ENCODE data around the gene OR5AU1.

OR5AU1 gene

GRCh38 chr14:21120686-21121085 is 35.2 kb downstream of the OR5AU1 start:
- Histone ChIP-seq H3K27me3 (ENCODE audit: control insufficient read depth, insufficient read depth, low read length) (no peaks in the 10 kb centered on the region), H3K9ac (ENCODE audit: low read length) (no peak overlapping the region), H3K4me1 (ENCODE audit: control insufficient read depth, low read depth, low read length) (no peaks in the 10 kb centered on the region), H3K9me3 (ENCODE audit: control insufficient read depth, low read depth, low read length) (no peaks in the 10 kb centered on the region), H3K36me3 (ENCODE audit: control insufficient read depth, low read depth, low read length) (no peaks in the 10 kb centered on the region), H3K27ac (ENCODE audit: low read length) (no peak overlapping the region), H3K4me3 (ENCODE audit: low read length) (no peak overlapping the region)

DNA sequence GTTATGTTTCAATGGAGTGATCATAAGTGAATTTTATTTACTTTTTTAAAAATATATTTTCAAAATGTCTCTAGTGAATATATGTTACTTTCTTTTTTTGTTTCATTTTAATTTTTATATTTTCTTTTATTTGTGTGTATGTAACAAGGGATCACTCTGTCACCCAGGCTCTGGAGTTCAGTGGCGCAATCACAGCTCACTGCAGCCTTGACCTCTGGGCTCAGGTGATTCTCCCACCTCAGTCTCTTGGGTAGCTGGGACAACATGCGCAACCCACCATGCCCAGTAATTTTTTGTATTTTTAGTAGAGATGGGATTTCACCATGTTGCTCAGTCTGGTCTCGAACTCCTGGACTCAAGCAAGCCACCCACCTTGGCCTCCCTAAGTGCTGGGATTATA is 36.9 kb downstream of the OR5AU1 start:
- Histone ChIP-seq H3K36me3 (ENCODE audit: control insufficient read depth, low read depth, low read length) (no peaks in the 10 kb centered on the region), H3K9ac (ENCODE audit: low read length) (no peak overlapping the region), H3K9me3 (ENCODE audit: control insufficient read depth, low read depth, low read length) (no peaks in the 10 kb centered on the region), H3K4me1 (ENCODE audit: control insufficient read depth, low read depth, low read length) (no peaks in the 10 kb centered on the region), H3K27ac (ENCODE audit: low read length) (no peak overlapping the region), H3K27me3 (ENCODE audit: control insufficient read depth, insufficient read depth, low read length) (no peaks in the 10 kb centered on the region), H3K4me3 (ENCODE audit: low read length) (no peak overlapping the region)

GRCh38 chr14:21113369-21113768 is 42.5 kb downstream of the OR5AU1 start:
- no peak overlapping the region for H3K27ac ChIP-seq (ENCODE audit: low read length)
- no peak overlapping the region for H3K9ac ChIP-seq (ENCODE audit: low read length)
- peaks cover 3% of the 10 kb centered on the region for H3K4me1 ChIP-seq (ENCODE audit: control insufficient read depth, low read depth, low read length)
- H3K9me3 ChIP-seq (ENCODE audit: control insufficient read depth, low read depth, low read length) = no peaks in the 10 kb centered on the region
- H3K27me3 ChIP-seq (ENCODE audit: control insufficient read depth, insufficient read depth, low read length) = no peaks in the 10 kb centered on the region
- H3K36me3 ChIP-seq (ENCODE audit: control insufficient read depth, low read depth, low read length) = no peaks in the 10 kb centered on the region
- no peak overlapping the region for H3K4me3 ChIP-seq (ENCODE audit: low read length)

GRCh38 chr14:21112255-21112654 is 43.6 kb downstream of the OR5AU1 start:
- Histone ChIP-seq H3K4me3 (ENCODE audit: low read length) (no peak overlapping the region), H3K9ac (ENCODE audit: low read length) (no peak overlapping the region), H3K27ac (ENCODE audit: low read length) (no peak overlapping the region)

DNA sequence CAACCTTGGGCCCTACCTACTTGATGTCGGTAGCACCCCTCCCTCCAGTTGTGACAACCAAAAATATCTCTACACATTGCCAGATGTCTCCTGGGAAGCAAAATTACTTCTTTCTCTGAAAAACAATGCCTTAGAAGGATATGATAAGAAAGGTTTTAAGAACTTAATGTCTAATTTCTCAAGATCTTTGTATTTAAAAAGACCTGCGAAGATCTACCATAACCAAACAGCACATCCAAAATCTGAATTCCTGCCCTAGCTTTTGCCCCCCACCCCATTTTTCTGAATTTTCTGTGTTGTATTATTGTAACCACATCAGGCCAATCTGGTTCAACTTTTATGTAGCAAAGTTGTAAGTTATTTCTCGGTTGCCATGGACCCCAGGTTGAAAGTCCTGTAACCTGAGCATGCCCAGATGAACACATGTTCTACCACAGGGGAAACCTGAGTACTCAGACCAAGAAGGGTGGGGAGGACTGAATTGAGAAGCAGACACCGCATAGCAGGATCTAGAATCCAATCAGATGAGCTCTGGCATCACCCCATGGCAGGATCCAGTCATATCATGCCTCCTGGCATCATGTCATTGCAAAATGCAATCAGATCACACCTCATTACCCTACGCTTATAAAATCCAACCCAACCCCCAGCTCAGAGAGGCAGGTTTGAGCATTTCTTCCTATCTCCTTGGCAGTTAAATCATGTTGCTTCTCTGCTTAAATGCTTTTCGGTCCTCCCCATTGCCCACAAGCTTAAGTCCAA is 46.3 kb downstream of the OR5AU1 start:
- H3K9ac ChIP-seq (ENCODE audit: low read length) = no peak overlapping the region

More at GRCh38 chr14:21112255-21112654, 43.6 kb downstream of the OR5AU1 start:
- Histone ChIP-seq H3K36me3 (ENCODE audit: control insufficient read depth, low read depth, low read length) (no peaks in the 10 kb centered on the region), H3K27me3 (ENCODE audit: control insufficient read depth, insufficient read depth, low read length) (no peaks in the 10 kb centered on the region), H3K4me1 (ENCODE audit: control insufficient read depth, low read depth, low read length) (peaks cover 5% of the 10 kb centered on the region), H3K9me3 (ENCODE audit: control insufficient read depth, low read depth, low read length) (no peaks in the 10 kb centered on the region)

GRCh38 chr14:21108791-21109190 is 47.1 kb downstream of the OR5AU1 start:
- peaks cover 22% of the 10 kb centered on the region for H3K4me1 ChIP-seq (ENCODE audit: control insufficient read depth, low read depth, low read length)
- no peak overlapping the region for H3K27ac ChIP-seq (ENCODE audit: low read length)
- H3K4me3 ChIP-seq (ENCODE audit: low read length) = no peak overlapping the region

More for the DNA sequence above, 46.3 kb downstream of the OR5AU1 start:
- no peaks in the 10 kb centered on the region for H3K27me3 ChIP-seq (ENCODE audit: control insufficient read depth, insufficient read depth, low read length)
- no peak overlapping the region for H3K4me3 ChIP-seq (ENCODE audit: low read length)
- H3K4me1 ChIP-seq (ENCODE audit: control insufficient read depth, low read depth, low read length) = peaks cover 22% of the 10 kb centered on the region
- no peaks in the 10 kb centered on the region for H3K36me3 ChIP-seq (ENCODE audit: control insufficient read depth, low read depth, low read length)
- no peaks in the 10 kb centered on the region for H3K9me3 ChIP-seq (ENCODE audit: control insufficient read depth, low read depth, low read length)
- H3K27ac ChIP-seq (ENCODE audit: low read length) = no peak overlapping the region

DNA sequence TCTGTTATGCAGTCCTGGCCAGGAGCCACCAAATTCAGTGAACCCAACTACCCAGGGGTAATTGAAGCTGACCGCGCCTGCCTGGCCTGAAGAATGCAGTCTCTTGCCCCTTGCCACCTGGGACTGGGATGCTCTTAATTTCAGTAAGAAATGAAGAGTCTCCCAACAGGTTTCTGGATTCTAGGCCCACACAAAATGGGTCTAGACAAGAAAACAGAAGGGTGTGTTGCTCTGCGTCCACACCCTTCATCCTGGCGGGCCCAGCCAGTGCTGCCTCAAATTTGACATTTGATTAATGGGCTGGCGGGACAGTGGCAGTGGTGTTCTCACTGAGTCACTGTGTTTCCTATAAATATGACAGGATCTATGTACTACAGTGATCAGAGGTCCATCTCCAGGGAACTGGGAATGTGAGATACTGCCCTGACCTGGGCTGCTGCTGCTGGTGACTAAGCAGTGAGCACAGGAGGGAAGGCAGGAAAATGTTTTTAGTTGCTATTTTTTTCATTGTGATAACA is 48.5 kb downstream of the OR5AU1 start:
- H3K4me1 ChIP-seq (ENCODE audit: control insufficient read depth, low read depth, low read length) = peaks cover 28% of the 10 kb centered on the region
- no peaks in the 10 kb centered on the region for H3K36me3 ChIP-seq (ENCODE audit: control insufficient read depth, low read depth, low read length)
- H3K27ac ChIP-seq (ENCODE audit: low read length) = no peak overlapping the region
- no peak overlapping the region for H3K9ac ChIP-seq (ENCODE audit: low read length)
- H3K9me3 ChIP-seq (ENCODE audit: control insufficient read depth, low read depth, low read length) = no peaks in the 10 kb centered on the region
- no peak overlapping the region for H3K4me3 ChIP-seq (ENCODE audit: low read length)
- no peaks in the 10 kb centered on the region for H3K27me3 ChIP-seq (ENCODE audit: control insufficient read depth, insufficient read depth, low read length)

More at GRCh38 chr14:21108791-21109190, 47.1 kb downstream of the OR5AU1 start:
- Histone ChIP-seq H3K9ac (ENCODE audit: low read length) (no peak overlapping the region), H3K36me3 (ENCODE audit: control insufficient read depth, low read depth, low read length) (no peaks in the 10 kb centered on the region), H3K27me3 (ENCODE audit: control insufficient read depth, insufficient read depth, low read length) (no peaks in the 10 kb centered on the region), H3K9me3 (ENCODE audit: control insufficient read depth, low read depth, low read length) (no peaks in the 10 kb centered on the region)

DNA sequence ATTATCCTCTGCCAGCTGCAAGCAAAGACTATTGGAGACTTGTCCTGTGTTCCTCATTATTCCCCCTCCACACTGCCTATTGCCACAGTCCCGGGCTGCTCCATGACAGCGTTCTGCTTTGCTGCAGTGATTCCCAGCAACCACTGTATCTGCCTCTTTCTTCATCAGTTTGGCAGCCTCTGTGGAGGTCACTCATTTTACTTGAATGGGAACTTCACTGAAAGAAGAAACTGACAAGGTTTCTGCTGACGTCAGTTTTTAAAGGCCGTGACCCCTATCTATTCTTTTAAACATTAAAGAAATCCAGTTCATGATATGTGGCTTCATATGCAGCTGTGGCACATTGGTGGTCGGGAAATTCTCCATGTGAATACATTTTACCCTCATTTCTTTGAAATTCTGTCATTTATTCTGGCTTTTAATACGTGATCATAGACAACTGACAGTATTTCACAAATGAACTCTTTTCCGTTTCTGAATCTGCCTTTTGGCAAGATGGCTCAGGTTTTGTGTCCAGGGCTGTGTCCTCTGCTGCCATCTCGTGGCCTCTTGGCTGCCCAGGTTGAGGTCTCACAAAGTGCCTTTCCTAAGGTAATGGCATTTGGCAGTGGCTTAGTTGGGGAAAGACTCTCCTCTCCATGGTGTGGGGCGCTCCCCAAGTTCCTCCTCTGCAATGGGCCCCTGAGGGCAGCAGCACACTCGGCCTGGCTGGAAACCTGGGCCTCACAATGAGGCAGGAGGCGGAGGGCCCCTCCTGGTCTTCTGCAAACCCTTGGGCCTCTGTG is 49.2 kb downstream of the OR5AU1 start:
- no peak overlapping the region for H3K27ac ChIP-seq (ENCODE audit: low read length)
- H3K4me1 ChIP-seq (ENCODE audit: control insufficient read depth, low read depth, low read length) = peaks cover 35% of the 10 kb centered on the region
- H3K4me3 ChIP-seq (ENCODE audit: low read length) = no peak overlapping the region

GRCh38 chr14:21106176-21106497 is 49.7 kb downstream of the OR5AU1 start:
- H3K4me1 ChIP-seq (ENCODE audit: control insufficient read depth, low read depth, low read length) = peaks cover 35% of the 10 kb centered on the region
- H3K9me3 ChIP-seq (ENCODE audit: control insufficient read depth, low read depth, low read length) = no peaks in the 10 kb centered on the region
- H3K9ac ChIP-seq (ENCODE audit: low read length) = no peak overlapping the region
- no peak overlapping the region for H3K27ac ChIP-seq (ENCODE audit: low read length)
- no peak overlapping the region for H3K4me3 ChIP-seq (ENCODE audit: low read length)
- H3K36me3 ChIP-seq (ENCODE audit: control insufficient read depth, low read depth, low read length) = no peaks in the 10 kb centered on the region
- no peaks in the 10 kb centered on the region for H3K27me3 ChIP-seq (ENCODE audit: control insufficient read depth, insufficient read depth, low read length)

More for the DNA sequence above, 49.2 kb downstream of the OR5AU1 start:
- H3K9ac ChIP-seq (ENCODE audit: low read length) = no peak overlapping the region
- no peaks in the 10 kb centered on the region for H3K27me3 ChIP-seq (ENCODE audit: control insufficient read depth, insufficient read depth, low read length)
- no peaks in the 10 kb centered on the region for H3K9me3 ChIP-seq (ENCODE audit: control insufficient read depth, low read depth, low read length)
- H3K36me3 ChIP-seq (ENCODE audit: control insufficient read depth, low read depth, low read length) = no peaks in the 10 kb centered on the region

GRCh38 chr14:21105095-21105494 is 50.8 kb downstream of the OR5AU1 start:
- Histone ChIP-seq H3K9me3 (ENCODE audit: control insufficient read depth, low read depth, low read length) (no peaks in the 10 kb centered on the region), H3K4me3 (ENCODE audit: low read length) (peak overlapping the region; percentile 92), H3K27ac (ENCODE audit: low read length) (no peak overlapping the region), H3K36me3 (ENCODE audit: control insufficient read depth, low read depth, low read length) (no peaks in the 10 kb centered on the region), H3K27me3 (ENCODE audit: control insufficient read depth, insufficient read depth, low read length) (no peaks in the 10 kb centered on the region), H3K4me1 (ENCODE audit: control insufficient read depth, low read depth, low read length) (peaks cover 35% of the 10 kb centered on the region), H3K9ac (ENCODE audit: low read length) (no peak overlapping the region)
